Smooth muscle cell of the brain vasculature (primary cell): ENCODE data around the gene RXRA.

Experiments used
- DNase-seq: peaks from one replicate; pipeline ENCODE4 v3.0.0-alpha.2; 2012; ENCODE audit warnings: low read depth, low spot score

The RXRA gene

GRCh38 chr9:134466869-134467616, 140.8 kb downstream of the RXRA start:
- DNase-seq, result no peak

- DNase-seq, result no peak
Observed at GRCh38 chr9:134468358-134468757, 142.1 kb downstream of the RXRA start.

- no peak for DNase-seq
Observed at GRCh38 chr9:134469041-134469875, 143.0 kb downstream of the RXRA start.

GRCh38 chr9:134472256-134472655, 146.0 kb downstream of the RXRA start:
- DNase-seq, result no peak

GRCh38 chr9:134473141-134474054, 147.1 kb downstream of the RXRA start:
- no peak for DNase-seq

- DNase-seq, result no peak
Observed at GRCh38 chr9:134474055-134474370, 147.8 kb downstream of the RXRA start.

GRCh38 chr9:134475011-134475790, 148.9 kb downstream of the RXRA start:
- no peak for DNase-seq

GRCh38 chr9:134476272-134476941, 150.2 kb downstream of the RXRA start:
- DNase-seq, result no peak

GRCh38 chr9:134476942-134477335, 150.7 kb downstream of the RXRA start:
- no peak for DNase-seq

GRCh38 chr9:134477342-134477925, 151.2 kb downstream of the RXRA start:
- DNase-seq, result no peak

- no peak for DNase-seq
Observed at GRCh38 chr9:134477927-134478326, 151.7 kb downstream of the RXRA start.

- DNase-seq, result no peak
Observed at GRCh38 chr9:134481762-134482161, 155.5 kb downstream of the RXRA start.

- no peak for DNase-seq
Observed at GRCh38 chr9:134482226-134482625, 156.0 kb downstream of the RXRA start.

GRCh38 chr9:134483361-134484184, 157.3 kb downstream of the RXRA start:
- DNase-seq, result no peak

- DNase-seq, result no peak
Observed at GRCh38 chr9:134484479-134484878, 158.2 kb downstream of the RXRA start.

- DNase-seq, result no peak
Observed at GRCh38 chr9:134485653-134486052, 159.4 kb downstream of the RXRA start.

- no peak for DNase-seq
Observed at GRCh38 chr9:134486143-134486591, 159.9 kb downstream of the RXRA start.

GRCh38 chr9:134486596-134486995, 160.3 kb downstream of the RXRA start:
- DNase-seq, result no peak
